ENCODE results near the gene WBP1L. TPM values are rescaled to one million over a fixed set of nuclear protein-coding genes. Genes with fewer than 3 reads are reported as not detected.

Gene WBP1L
- total RNA-seq, 1 donor from 2014 or later: 30.7 TPM

DNA sequence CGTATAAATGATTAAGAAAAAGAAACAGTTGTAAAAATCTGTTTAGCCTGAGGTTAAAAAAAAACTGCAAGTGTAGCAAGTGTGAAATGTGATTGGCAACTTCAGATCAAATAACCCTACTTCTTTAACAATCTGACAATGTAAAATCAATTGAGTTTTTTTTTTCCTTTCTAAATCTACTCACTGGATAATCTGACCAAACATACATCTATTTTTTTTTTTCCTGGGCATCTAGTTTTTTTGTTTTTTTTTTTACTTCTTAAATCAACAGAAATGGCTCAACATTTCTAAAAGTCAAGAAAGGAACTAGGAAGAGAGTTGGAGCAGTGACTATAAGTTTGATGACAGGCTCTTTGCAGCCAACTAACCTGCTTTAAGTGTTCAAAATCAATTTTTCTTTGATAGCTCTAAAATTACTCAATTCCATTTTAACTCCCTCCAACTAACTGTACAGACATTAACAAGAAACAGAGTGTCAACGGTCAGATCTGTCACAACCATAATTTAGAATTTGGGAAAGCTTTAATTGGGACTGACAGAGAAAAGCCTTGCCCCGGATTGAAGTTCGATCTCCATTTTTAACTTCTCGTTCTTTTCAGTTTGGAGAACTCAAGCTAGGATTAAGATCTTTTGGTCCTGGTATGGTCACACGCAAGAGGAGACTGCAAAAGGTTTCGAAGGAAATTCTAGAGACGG lies 30.8 kb upstream of the WBP1L start:
- H3K4me1 Mint-ChIP-seq (ENCODE audit: low read depth): peaks cover 32% of the 10 kb centered on the region
- peak overlapping the region; percentile 96 for H3K27ac Mint-ChIP-seq
- no peaks in the 10 kb centered on the region for H3K9me3 Mint-ChIP-seq (ENCODE audit: low read depth)
- H3K36me3 Mint-ChIP-seq (ENCODE audit: insufficient read depth): no peaks in the 10 kb centered on the region
- no peak for DNase-seq (ENCODE audit: low spot score, unreplicated experiment)
- H3K27me3 Mint-ChIP-seq: no peaks in the 10 kb centered on the region
- H3K4me3 Mint-ChIP-seq (ENCODE audit: low read depth): peak overlapping the region; percentile 85
- TF ChIP-seq, protein P1, sequence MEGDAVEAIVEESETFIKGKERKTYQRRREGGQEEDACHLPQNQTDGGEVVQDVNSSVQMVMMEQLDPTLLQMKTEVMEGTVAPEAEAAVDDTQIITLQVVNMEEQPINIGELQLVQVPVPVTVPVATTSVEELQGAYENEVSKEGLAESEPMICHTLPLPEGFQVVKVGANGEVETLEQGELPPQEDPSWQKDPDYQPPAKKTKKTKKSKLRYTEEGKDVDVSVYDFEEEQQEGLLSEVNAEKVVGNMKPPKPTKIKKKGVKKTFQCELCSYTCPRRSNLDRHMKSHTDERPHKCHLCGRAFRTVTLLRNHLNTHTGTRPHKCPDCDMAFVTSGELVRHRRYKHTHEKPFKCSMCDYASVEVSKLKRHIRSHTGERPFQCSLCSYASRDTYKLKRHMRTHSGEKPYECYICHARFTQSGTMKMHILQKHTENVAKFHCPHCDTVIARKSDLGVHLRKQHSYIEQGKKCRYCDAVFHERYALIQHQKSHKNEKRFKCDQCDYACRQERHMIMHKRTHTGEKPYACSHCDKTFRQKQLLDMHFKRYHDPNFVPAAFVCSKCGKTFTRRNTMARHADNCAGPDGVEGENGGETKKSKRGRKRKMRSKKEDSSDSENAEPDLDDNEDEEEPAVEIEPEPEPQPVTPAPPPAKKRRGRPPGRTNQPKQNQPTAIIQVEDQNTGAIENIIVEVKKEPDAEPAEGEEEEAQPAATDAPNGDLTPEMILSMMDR (IDR thresholded peaks at IDR 0.05; ENCODE audit: unreplicated experiment): no peak

DNA sequence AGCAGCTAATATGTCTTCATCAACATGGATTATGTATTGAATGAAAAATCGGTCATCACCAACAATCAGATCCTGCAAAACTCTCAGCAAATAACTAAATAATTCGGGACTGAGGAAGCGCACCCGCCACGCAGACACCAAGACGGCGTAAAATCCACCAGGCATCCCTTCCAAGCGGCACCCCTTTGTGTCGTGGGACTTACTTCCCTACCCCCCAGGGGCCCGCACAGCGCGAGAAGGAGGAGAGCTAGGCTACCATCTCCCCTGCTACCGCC lies 30.3 kb upstream of the WBP1L start:
- TF ChIP-seq, protein P1 (IDR thresholded peaks at IDR 0.05; ENCODE audit: unreplicated experiment): no peak
- Mint-ChIP-seq H3K27ac (peak overlapping the region; percentile 96), H3K27me3 (no peaks in the 10 kb centered on the region), H3K4me3 (ENCODE audit: low read depth) (peak overlapping the region; percentile 85), H3K4me1 (ENCODE audit: low read depth) (peaks cover 37% of the 10 kb centered on the region), H3K9me3 (ENCODE audit: low read depth) (no peaks in the 10 kb centered on the region), H3K36me3 (ENCODE audit: insufficient read depth) (no peaks in the 10 kb centered on the region)
- no peak for DNase-seq (ENCODE audit: low spot score, unreplicated experiment)

DNA sequence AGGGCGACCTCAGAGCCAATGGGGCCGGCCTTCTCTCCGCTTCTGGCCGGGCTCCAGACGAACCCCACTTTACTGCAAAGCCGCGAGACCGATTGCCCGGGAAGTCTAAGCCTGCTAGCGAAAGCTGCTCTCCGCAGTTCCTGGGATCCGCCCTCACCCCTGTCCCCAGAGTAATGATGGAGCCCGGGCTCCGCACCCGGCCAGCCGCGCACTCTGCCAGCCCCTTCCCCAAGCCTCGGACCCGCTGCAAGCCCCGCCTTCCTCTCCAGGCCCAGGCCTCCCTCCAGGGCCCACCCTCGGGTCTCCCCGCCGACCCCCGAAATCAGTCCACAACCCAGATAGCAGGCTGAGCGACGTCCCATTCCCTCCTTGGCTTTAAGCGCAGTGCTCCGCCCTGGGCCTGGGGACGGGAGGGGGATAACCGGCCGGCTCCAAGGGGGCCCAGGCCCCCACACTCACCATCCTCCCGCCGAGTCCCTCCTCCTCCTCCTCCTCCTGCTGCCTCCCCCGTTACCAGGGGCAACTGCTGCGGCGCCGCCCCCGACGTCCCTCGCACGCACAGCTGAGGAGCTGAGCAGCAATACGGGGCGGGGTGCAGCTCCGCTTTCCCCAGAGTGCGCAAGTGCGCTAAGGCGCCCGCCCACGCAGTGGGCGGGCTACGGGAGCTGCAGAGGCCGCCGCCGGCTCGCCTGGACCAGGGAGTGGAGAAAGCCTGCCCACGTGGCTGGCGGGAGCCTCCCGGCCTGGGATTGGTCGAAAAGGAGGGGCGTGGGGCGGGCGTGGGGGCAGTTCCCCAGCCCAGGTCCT lies 29.7 kb upstream of the WBP1L start, which contains the start of gene ARL3:
Gene ARL3, minus strand, starts transcription at position 584 of the 807 bp plus-strand sequence. Its CDS starts 122 bp downstream, at position 462.
- Mint-ChIP-seq H3K4me1 (ENCODE audit: low read depth) (peaks cover 39% of the 10 kb centered on the region), H3K9me3 (ENCODE audit: low read depth) (no peaks in the 10 kb centered on the region), H3K36me3 (ENCODE audit: insufficient read depth) (no peaks in the 10 kb centered on the region), H3K4me3 (ENCODE audit: low read depth) (peak within 1 kb of the TSS; percentile 85), H3K27ac (peak within 1 kb of the TSS; percentile 96), H3K27me3 (no peaks in the 10 kb centered on the region)
- TF ChIP-seq, protein P1 (IDR thresholded peaks at IDR 0.05; ENCODE audit: unreplicated experiment): peak; percentile 67
- DNase-seq (ENCODE audit: low spot score, unreplicated experiment): peak; percentile 93

DNA sequence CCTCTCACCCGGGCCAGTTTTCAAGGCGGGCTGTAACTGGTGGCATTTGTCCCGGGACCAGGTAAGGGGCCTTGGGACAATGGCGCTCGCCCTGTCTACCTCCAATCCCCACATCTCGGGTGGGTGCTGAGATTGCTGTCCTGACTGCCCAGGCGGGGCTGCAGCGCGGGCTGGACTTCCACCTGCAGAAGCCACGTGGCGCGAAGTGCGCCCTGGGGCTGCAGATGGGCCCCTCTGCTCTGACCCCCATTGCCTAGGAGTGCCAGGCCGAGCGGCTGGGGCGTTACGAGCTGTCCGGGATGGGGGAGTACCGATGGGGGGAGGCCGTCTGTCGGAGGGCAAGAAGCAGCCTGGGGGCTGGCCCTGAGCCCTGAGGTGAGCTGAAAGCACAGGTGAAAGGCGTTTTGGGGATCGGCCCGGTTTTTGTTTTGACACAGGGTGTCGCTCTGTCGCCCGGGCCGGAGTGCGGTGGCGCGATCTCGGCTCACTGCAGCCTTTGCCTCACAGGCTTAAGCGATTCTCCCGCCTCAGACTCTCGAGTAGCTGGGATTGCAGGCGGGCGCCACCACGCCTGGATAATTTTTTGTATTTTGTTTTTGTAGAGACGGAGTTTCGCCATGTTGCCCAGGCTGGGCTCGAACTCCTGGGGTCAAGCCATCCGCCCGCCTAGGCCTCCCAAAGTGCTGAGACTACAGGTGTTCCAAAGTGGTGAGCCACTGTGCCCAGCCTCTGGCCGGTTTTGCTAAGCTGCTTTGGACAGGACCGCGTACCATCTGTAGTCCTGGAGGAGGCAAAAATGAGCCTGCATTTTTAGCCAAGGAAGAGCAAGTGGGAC lies 28.9 kb upstream of the WBP1L start, which contains the start of gene SFXN2:
Gene SFXN2, plus strand, starts transcription at position 16 of the 835 bp plus-strand sequence. CDS start 12,001 bp downstream, outside the sequence.
- H3K4me3 Mint-ChIP-seq (ENCODE audit: low read depth): peak within 1 kb of the TSS; percentile 85

More for the DNA sequence above, 28.9 kb upstream of the WBP1L start, which contains the start of gene SFXN2:
- Mint-ChIP-seq H3K9me3 (ENCODE audit: low read depth) (no peaks in the 10 kb centered on the region), H3K4me1 (ENCODE audit: low read depth) (peaks cover 40% of the 10 kb centered on the region), H3K36me3 (ENCODE audit: insufficient read depth) (peaks cover 1% of the 10 kb centered on the region), H3K27ac (peak within 1 kb of the TSS; percentile 96), H3K27me3 (no peaks in the 10 kb centered on the region)
- TF ChIP-seq, protein P1 (IDR thresholded peaks at IDR 0.05; ENCODE audit: unreplicated experiment): no peak
- no peak for DNase-seq (ENCODE audit: low spot score, unreplicated experiment)
